ENCODE data around the gene UTP14C.
"Not testable (repeated sequence)": the region's sequence is repeated elsewhere in the genome, so short reads cannot be mapped to it uniquely, and the experiment has no call there.

UTP14C gene

DNA sequence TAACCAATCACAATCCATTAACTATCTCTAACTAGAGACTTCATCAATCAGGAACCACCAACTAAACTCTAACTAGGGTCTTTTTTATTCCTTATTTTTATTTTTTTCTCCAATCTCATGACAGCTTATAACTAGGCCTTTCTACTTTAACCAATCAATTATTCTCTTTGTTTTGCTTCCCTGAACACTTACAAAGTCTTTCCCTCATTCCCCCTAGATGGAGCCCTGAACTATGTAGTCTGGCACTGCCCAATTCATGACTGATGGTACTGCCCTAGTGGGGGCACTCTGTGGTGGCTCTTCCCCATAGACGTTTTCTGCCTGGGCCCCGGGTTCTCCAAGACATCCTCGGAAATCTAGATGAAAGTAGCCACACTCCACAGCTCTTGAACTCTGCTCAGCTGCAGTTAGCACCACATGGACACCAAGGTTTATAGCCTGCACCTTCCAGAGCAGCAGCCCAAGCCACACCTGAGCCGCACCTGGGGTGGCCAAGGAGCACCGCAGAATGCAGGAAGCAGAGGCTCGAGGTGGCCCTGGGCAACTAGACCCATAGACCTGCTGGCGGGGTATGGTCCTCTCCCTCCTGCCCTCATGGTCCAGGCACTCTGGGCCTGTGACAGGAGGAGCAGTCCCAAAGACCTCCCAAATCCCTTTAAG, 19.9 kb upstream of the UTP14C start:
- no peak for DNase-seq

GRCh38 chr13:52005841-52006522, 18.5 kb upstream of the UTP14C start:
- no peak for DNase-seq

DNA sequence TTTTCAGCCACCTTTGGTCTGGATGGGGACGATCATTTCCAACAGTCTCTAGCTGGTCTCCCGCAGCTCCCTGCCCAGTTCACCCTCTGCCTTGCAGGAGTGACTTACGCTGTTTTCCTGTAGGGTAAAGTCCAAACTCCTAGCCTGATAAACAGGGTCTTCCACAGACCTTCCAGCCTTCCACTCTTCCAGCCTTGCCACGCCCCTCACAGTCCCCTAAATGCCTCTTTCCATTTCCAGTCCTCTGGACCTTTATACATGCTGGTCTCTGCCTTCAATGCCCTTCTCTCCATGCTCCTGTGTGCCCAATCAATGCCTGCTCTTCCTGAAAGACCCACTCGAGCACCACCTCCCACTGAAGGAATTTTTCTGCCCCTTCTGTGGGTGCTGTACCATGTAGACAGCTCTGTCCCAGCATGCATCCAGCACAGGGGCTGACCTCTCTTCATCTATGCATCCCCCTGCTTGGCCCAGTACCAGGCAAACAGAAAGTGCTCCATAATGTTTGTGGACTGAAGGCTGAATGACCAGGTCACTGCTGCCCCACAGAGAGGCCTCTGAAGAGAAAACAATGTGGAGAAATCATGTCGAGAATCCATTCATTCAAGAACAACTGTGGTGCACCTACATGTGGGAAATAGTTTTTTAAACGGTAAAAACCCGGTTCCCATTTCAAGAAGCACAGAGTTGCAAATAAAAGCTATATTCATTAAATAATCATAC, 17.8 kb upstream of the UTP14C start:
- no peak for DNase-seq

DNA sequence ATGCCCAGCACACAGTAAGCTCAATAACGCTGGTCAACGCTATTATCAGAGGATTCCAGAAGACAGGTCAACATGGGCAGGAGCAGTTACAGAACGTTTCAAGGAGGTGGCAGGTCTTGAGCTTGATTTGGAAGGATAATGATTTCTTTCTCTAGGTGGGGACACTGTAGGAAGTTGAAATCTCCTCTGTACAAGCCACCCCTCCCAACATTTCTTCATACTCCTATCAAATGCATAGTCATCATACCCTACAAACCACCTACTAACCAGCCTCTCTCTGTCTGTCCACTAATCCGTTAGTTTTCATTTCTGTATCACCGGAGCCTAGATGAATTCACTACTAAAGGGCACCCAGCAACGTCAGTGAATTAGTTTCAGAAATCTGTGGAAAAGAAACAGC, 14.5 kb upstream of the UTP14C start:
- no peak for DNase-seq

- DNase-seq = peak; percentile 73
Measured at GRCh38 chr13:52010890-52011631, 13.4 kb upstream of the UTP14C start, which contains the start of gene ATP7B. Gene ATP7B, minus strand, starts transcription at chr13:52011450. Its CDS starts 113 bp downstream, at chr13:52011337.

DNA sequence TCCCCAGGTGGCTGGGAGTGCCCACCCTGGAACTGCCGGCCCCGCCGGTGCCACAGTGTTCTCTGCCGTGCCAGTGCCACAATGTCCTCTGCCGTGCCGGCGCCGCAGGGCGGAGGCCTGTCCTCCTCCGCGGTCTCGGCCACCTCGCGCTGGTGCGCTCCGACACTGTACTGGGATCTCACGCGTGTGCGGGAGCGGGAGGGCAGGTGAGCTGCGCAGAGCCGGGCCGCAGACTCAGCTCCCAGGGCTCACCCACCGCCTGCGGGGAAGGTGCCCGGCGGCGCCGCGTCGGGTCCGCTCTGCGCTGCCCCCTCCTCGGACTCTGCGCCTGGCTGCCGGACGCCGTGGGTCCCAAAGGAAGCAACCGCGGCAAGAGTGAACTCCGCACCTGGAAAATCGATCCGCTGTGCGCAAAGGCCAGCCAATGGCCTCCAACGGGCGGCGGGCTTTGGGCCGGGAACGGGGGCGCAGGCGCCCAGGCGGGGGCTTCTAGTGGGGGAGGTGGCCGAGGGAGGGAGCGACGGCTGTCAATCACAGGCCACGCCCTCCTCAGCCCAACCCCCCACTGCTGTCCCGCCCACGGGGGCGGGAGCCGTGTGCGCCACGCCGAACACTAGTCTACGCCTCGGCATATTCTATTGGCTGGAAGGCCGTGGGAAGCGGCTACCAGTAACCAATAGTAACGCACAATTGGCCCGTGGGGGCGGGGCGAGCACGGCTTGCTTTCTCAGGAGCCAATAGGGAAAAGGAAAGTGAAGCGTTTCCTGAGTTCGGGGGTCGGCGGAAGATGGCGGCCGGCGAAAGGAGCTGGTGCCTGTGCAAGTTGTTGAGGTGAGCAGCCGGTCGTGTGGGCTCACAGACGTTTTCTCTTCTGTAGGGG, 12.6 kb upstream of the UTP14C start, which contains the start of gene ALG11:
Gene ALG11 (plus strand): TSS at position 767 of the 880 bp plus-strand sequence. CDS start 21 bp downstream, at position 788.
- DNase-seq = peak; percentile 99

- DNase-seq = no peak
Measured at GRCh38 chr13:52012512-52012836, 12.0 kb upstream of the UTP14C start.

- no peak for DNase-seq
Measured at GRCh38 chr13:52016296-52016695, 8.2 kb upstream of the UTP14C start.

GRCh38 chr13:52020191-52020590, 4.3 kb upstream of the UTP14C start:
- DNase-seq = no peak

DNA sequence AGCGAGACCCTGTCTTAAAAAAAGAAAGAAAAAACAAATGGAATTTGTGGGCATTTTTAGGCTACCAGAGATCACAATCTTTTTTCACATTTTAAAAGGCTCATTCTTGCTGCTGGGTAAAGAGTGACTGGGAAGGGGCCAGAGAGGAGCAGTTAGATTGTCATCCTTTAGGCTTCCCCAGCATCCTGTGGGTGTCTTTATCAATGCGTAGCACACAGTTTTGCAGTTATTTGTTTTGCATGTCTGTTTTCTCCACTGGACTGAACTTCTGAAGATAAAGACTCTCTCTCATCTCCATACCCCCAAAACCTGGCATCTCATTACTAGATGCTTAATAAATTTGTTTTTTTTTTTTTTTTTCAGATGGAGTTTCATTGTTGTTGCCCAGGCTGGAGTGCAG, 2.1 kb upstream of the UTP14C start:
- no peak for DNase-seq

DNA sequence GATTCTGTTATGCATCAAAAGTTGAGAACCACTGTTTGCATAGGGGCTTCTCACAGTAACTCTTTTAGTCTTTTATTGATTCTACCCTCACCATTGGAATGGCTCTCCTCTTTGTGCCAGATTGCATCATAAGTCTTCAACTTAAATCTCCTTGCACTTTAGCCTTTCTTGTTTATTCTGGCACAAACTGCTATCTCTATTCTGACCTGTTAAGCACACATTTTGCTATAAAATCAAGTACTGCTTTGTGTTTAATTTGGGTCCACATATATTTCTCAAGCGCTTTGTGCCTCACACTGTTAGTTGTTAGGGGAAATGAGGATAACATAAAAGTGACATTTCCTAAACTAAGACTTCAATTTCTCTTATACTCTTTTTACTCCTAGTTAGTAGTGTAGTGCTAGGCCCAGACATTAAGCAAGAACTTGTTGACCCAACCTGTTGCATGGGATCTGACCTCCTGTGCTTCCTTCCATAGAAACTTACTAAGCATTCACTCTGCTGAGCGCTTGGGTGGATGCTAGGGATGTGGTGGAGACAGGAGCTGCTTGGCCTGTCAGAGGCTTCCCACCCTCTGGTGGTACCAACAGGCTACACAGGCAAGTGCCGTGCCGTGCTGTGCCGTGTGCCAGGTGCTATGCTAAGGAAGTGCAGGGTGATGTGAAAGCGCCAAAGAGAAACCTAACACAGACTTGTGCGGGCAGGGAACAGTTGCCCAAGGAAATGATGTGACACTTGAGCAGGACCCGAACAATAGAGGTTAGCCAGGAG, 1.2 kb downstream of the UTP14C start:
- DNase-seq = no peak

DNA sequence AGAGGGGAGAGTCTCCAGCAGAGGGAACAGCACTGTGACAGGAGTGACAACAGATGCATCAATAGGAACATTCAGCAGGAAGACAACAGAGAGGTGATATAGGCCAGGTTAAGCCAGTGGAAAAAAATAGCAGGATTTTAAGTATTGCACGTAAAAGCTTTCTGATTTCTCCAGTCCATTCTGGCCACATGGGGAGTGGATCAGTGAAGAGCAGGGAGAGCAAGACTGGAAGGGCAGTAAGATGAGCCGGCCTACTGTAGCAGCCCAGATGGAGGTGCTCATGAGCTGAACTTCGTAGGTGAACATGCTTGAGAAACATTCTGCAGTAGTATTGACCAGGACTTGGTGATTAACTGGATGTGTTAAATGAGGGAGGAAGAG, 1.7 kb downstream of the UTP14C start:
- DNase-seq = no peak

- no peak for DNase-seq
Measured at GRCh38 chr13:52027832-52028231, 3.3 kb downstream of the UTP14C start.

- DNase-seq = no peak
Measured at GRCh38 chr13:52029569-52029968, 5.1 kb downstream of the UTP14C start.

- DNase-seq = not testable (repeated sequence)
Measured at GRCh38 chr13:52030401-52030800, 5.9 kb downstream of the UTP14C start.

DNA sequence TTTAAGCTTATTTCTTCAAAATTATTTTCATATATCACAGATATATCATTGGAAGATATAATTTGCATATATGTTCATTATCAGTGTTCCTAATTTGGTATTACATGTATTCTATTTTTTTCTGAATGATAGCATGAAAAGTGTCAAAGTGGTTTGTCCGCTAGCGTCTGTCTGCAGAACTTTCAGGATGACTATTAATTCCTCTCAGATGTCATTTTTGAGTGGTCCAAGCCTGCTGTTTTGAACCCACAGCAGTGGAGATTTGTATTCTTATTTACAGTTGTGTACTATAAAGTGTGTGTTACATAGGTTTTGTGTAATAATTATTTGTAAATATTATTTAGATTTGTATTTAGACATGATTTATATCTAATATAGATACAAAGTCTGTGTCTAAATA, 8.5 kb downstream of the UTP14C start:
- DNase-seq = no peak

- no peak for DNase-seq
Measured at GRCh38 chr13:52034616-52035226, 10.2 kb downstream of the UTP14C start.

DNA sequence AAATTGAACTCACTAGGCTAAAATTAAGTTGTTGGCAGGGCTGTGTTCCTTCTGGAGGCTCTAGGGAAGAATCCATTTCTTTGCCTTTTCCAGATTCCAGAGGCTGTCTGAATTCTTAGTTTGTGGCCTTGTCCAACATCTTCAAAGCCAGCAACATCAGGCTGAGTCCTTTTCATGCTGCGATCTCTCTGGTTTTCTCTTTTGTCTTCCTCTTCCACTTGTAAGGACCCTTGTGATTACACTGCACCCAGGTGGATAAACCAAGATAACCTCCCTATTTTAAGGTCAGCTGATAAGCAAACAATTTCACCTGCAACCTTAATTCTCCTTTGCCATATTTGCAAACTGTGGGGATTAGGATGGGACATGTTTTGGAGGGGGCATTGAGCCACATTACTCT, 11.5 kb downstream of the UTP14C start:
- no peak for DNase-seq

DNA sequence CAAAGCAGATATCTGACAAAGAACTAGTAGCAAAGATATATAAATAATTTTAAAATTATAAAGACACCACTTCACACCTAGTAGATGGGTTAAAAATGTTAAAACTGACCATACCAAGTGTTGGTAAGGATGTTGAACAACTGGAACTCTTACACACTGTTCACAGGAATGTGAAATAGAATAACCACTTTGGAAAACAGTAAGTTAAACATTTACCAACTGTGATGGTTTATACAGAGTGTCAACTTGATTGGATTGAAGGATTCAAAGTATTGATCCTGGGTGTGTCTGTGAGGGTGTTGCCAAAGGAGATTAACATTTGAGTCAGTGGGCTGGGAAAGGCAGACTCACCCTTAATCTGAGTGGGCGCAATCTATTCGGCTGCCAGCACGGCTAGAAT, 19.2 kb downstream of the UTP14C start:
- DNase-seq = no peak

- DNase-seq = no peak
Measured at GRCh38 chr13:52047463-52047862, 23.0 kb downstream of the UTP14C start.

- no peak for DNase-seq
Measured at GRCh38 chr13:52048516-52048915, 24.0 kb downstream of the UTP14C start.

All from eye (tissue), 1 donor.